ENCODE measurements around the gene DGKB.

DGKB gene

DNA sequence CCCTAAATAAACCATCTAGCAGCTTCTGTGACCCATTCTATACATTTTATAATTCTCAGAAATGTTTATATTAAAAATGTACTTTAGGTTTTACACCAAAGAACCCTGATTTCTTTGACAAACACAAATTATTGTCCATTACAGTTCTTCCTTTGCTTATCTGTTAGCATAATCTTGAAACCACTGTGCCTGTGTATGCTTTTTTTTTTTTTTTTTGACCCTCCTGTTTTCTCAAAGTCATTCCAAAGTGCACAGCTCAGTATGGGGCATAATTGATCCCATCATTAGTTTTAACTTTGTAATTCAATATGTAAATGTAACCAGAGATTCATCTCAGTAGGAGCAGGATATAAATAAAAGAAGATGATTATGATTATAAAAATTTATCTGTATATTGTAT, 229.3 kb downstream of the DGKB start:
- DNase-seq: no peak

DNA sequence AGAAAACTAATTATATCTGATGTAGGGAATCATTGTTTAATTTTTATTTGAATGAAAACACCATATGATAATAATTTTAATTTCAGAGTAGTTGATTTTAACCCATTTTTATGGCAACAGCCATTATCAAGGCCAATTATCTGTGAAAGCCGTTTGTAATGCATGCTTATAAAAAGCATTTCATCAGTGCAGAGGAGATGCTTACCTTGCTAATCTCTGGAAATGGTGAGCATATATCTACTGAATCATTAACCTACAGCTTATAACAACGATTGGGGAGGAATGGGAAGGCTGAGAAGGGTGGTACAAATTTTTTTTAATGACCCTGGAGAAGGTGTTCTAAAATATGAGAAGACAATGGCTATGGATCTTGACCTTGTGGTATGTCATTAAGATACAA, 235.6 kb downstream of the DGKB start:
- DNase-seq: no peak

GRCh38 chr7:14666304-14666703, 236.2 kb downstream of the DGKB start:
- no peak for DNase-seq

GRCh38 chr7:14639801-14640200, 262.8 kb downstream of the DGKB start:
- no peak for DNase-seq

- DNase-seq: no peak
Measured at GRCh38 chr7:14639329-14639728, 263.2 kb downstream of the DGKB start.

- DNase-seq: no peak
Measured at GRCh38 chr7:14637968-14638367, 264.6 kb downstream of the DGKB start.

GRCh38 chr7:14635955-14636354, 266.6 kb downstream of the DGKB start:
- DNase-seq: no peak

GRCh38 chr7:14630048-14630447, 272.5 kb downstream of the DGKB start:
- no peak for DNase-seq

DNA sequence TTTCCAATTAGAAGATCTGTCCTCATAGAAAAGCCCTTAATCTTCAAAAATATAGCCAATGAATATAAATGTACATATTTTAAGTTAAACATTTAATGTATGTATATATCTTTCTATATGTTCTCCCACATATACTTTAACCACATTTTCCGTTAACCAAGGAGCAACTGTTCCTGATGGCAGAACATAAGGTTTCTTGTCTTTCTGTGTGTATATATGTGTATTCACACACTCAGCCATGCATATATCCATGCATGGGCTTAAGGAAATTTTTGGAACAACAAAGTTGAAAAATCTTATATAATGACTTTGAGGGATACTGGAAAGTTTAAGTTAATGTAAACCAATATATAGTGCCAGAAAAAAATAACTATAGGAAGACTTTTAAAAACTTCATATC, 274.0 kb downstream of the DGKB start:
- DNase-seq: no peak

DNA sequence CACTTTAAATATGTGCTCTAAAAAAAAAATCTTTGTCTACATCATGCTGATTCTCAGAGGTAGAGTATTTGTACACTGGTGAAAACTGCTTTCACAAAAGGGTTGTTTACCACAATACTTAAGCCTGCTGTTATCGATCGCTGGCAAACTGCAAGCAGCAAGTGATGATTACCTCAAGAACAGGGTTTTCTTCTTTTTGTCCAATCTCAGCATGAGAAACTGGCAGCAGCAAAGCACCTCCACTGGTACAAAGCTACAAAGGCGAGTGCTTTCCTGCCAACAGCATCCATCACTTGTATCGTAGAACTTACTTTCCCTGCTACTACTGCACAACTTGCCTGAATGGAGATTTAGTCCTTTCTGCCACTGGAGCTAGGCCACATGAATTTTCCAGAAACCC, 276.5 kb downstream of the DGKB start:
- no peak for DNase-seq

DNA sequence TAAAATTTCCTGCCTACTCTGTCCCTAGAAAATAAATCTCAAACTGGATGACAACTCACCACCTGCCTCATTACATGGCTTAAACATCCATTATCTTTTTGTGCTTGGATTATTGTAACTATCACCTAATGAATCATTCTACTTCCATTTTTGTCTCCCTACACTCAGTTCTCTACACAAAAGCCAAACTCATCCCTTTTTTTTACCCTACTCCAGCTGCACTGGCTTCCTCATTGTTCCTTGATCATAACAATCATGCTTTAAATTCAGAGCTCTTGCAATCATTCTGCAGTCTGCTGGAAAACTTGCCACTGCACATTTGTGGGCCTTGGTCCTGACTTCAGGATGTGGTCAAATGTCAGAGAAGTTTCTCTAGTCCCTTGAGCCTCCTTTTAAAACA, 280.0 kb downstream of the DGKB start:
- DNase-seq: no peak

GRCh38 chr7:14606101-14606500, 296.4 kb downstream of the DGKB start:
- DNase-seq: no peak

GRCh38 chr7:14604606-14605005, 297.9 kb downstream of the DGKB start:
- DNase-seq: no peak

DNA sequence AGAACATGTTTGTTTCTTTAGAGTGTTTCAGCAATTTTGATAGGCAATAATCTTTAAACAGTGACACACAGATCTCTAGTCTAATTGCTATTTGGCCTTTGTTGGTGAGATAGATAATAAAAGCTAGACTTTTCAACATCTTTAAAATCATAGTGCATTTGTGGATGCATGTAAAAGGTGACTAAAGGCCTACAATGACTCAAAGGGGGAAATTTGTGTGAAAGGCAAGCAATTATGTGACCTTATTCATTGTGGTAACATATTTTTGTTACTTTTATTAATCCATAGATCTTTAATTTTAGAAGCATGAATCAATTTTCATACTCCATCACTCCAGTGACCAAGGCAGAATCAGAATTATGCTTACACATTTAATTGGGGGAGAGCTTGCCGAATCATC, 299.7 kb downstream of the DGKB start:
- no peak for DNase-seq

DNA sequence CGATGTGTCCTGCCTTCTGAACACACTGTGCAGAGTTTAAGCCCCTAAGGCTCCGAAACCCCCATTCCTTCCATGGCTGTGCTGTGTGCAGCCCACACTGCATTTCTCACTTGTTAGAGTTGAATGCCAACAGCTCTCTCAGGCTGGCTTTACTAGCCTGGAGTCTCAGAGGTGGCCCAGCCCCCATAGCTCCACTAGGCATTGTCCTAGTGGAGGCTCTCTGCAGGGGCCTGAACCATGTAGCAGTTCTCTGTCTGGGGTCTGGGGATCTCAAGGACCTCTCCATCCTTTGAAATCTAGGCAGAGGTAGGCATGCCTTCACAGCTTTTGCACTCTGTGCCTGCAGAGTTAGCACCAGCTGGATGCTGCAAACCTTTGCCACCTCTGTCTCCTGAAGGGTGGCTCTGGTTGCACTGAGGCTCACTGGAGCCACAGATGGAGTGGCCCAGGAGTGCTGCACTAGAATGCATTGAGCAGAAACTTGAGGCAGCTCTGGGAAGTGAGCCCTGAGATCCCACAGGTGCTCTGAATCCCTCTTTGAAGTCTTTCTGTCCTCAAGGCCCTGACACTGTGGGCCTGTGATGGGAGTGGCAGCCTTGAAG, 301.7 kb downstream of the DGKB start:
- DNase-seq: no peak

GRCh38 chr7:14598978-14599377, 303.6 kb downstream of the DGKB start:
- DNase-seq: no peak

GRCh38 chr7:14596421-14596820, 306.1 kb downstream of the DGKB start:
- DNase-seq: no peak

DNA sequence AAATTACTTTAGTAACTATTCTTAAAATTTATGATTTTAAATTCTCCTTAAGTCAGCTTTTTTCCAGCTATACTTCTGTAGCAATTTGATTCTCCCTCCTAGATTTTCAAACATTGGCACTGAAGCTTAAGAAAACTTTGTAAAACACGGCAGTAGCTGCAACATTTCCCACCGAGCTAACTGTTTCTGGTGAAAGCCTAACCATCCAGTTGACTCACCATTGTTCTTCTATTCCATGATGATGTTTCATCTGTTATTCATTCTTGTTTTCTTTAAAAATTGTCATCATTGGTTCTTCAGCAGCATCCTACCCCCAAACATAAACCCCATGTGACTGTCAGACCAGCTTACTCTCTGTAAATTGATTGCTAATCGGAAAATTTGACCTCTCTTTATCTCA, 312.3 kb downstream of the DGKB start:
- no peak for DNase-seq

GRCh38 chr7:14585232-14585631, 317.3 kb downstream of the DGKB start:
- no peak for DNase-seq

DNA sequence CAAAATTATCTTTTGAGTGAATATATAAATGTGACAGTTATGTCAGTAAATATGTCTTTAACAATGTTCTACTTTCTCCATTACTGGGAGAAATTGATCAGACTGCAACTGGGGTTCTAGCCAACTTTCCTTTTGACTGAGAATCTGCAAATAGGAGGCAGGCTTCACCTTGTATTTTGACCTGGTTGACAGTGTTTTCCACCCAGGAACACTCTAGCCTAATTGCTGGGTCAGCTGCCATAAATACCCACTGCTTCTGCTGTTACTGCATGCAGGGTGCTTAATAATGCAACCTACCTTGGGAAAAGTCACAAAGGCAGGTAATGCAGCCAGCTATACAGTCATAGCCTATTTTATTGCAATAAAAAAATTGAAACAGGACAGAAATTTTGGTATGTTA, 319.0 kb downstream of the DGKB start:
- no peak for DNase-seq

- DNase-seq: no peak
Measured at GRCh38 chr7:14582010-14582409, 320.5 kb downstream of the DGKB start.

- DNase-seq: no peak
Measured at GRCh38 chr7:14579971-14580370, 322.6 kb downstream of the DGKB start.

GRCh38 chr7:14576578-14576977, 326.0 kb downstream of the DGKB start:
- no peak for DNase-seq

- no peak for DNase-seq
Measured at GRCh38 chr7:14570750-14571607, 331.6 kb downstream of the DGKB start.

DNA sequence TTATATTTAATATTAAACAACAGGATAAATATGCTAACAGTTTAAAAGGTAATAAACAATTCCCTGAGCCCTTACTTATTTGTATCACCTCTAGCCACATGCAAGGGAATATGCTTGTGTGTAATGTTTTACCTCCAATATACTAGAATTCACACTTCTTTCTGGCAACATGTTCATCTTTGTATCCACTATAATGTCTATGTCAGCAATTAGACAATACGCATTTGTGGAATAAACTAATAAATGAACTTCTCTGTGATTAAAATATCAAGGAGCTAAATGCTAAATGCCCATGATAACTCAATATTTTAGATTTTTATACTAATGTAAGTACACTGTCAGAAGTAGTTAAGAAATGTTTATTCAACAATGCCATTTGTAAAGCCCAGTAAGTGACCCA, 350.5 kb downstream of the DGKB start:
- DNase-seq: no peak

All from NCI-H1417 treated with DMSO at 0.1 percent for 48 hours (cell line).